ENCODE measurements around the gene CA11. TPM values are rescaled to one million over a fixed set of nuclear protein-coding genes. Genes with fewer than 3 reads are reported as not detected.

Gene CA11
- total RNA-seq, 1 donor from 2014 or later = 7.8 TPM

DNA sequence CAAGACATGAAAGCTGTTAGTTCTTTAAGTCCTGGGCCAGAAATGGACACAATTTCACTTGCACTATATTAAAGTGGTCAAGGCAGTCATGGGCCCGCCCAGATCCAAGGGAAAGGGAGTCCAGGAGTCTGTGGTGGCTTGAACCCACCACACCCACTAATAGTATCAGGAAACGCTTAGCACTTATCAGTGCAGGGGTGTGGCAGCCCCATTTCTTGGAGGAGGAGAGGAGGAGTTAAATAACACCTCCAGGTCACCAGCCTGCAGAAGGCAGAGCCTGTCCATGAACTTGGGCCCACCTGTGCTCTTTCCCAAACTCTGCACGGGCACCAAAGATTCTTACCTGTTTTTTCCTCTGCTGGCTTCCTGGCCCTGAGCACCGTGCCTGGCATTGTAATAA is 32.2 kb upstream of the CA11 start:
- no peak overlapping the region for H3K27ac Mint-ChIP-seq (ENCODE audit: unreplicated experiment)
- H3K4me1 Mint-ChIP-seq (ENCODE audit: low read depth, unreplicated experiment) = peaks cover 4% of the 10 kb centered on the region
- TF ChIP-seq, protein P1, sequence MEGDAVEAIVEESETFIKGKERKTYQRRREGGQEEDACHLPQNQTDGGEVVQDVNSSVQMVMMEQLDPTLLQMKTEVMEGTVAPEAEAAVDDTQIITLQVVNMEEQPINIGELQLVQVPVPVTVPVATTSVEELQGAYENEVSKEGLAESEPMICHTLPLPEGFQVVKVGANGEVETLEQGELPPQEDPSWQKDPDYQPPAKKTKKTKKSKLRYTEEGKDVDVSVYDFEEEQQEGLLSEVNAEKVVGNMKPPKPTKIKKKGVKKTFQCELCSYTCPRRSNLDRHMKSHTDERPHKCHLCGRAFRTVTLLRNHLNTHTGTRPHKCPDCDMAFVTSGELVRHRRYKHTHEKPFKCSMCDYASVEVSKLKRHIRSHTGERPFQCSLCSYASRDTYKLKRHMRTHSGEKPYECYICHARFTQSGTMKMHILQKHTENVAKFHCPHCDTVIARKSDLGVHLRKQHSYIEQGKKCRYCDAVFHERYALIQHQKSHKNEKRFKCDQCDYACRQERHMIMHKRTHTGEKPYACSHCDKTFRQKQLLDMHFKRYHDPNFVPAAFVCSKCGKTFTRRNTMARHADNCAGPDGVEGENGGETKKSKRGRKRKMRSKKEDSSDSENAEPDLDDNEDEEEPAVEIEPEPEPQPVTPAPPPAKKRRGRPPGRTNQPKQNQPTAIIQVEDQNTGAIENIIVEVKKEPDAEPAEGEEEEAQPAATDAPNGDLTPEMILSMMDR (IDR thresholded peaks at IDR 0.05; ENCODE audit: partially characterized antibody, unreplicated experiment) = no peak
- no peak for DNase-seq
- peaks cover 1% of the 10 kb centered on the region for H3K27me3 Mint-ChIP-seq (ENCODE audit: unreplicated experiment)
- no peaks in the 10 kb centered on the region for H3K36me3 Mint-ChIP-seq (ENCODE audit: unreplicated experiment)
- no peak overlapping the region for H3K4me3 Mint-ChIP-seq (ENCODE audit: unreplicated experiment)
- no peaks in the 10 kb centered on the region for H3K9me3 Mint-ChIP-seq (ENCODE audit: unreplicated experiment)

DNA sequence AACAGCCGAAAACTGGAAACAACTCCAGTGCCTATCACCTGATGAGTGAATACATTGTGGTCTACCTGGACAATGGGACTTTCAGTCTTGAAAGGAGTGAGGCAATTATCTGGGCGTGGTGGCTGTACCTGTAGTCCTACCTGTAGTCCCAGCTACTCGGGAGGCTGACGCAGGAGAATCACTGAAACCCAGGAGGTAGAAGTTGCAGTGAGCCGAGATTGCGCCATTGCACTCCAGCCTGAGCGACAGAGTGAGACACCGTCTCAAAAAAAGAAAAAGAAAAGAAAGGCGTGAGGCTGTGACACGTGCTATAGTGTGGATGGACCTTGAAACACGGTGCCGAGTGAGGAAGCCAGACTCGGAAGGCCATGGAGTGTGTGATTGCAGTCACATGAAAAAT is 30.9 kb upstream of the CA11 start:
- no peak for DNase-seq
- Mint-ChIP-seq H3K4me1 (ENCODE audit: low read depth, unreplicated experiment) (peaks cover 4% of the 10 kb centered on the region), H3K9me3 (ENCODE audit: unreplicated experiment) (no peaks in the 10 kb centered on the region), H3K27ac (ENCODE audit: unreplicated experiment) (no peak overlapping the region), H3K27me3 (ENCODE audit: unreplicated experiment) (peaks cover 1% of the 10 kb centered on the region), H3K4me3 (ENCODE audit: unreplicated experiment) (no peak overlapping the region), H3K36me3 (ENCODE audit: unreplicated experiment) (no peaks in the 10 kb centered on the region)
- TF ChIP-seq, protein P1 (IDR thresholded peaks at IDR 0.05; ENCODE audit: partially characterized antibody, unreplicated experiment) = no peak

DNA sequence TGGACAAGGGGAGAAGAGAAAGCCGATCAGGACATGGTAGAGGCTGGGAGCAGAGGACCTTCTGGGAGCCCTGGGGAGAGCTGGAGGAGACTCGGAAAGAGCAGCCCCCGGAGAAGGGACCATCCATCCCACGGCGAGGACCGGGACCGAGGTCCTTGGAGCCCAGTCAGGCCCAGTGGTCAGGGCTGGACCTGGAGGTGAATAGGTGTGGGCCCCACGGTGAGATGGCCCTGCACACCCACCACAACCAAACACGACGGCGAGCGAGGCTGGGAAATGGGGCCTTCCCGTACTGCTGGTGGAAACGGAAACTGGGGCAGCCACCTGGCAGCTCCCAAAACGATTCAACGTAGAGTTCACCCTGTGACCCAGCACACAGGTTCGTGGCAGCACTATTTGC is 30.5 kb upstream of the CA11 start:
- no peak for DNase-seq
- H3K9me3 Mint-ChIP-seq (ENCODE audit: unreplicated experiment) = no peaks in the 10 kb centered on the region
- H3K4me1 Mint-ChIP-seq (ENCODE audit: low read depth, unreplicated experiment) = peaks cover 4% of the 10 kb centered on the region
- TF ChIP-seq, protein P1 (IDR thresholded peaks at IDR 0.05; ENCODE audit: partially characterized antibody, unreplicated experiment) = no peak
- H3K27me3 Mint-ChIP-seq (ENCODE audit: unreplicated experiment) = peaks cover 1% of the 10 kb centered on the region
- no peak overlapping the region for H3K4me3 Mint-ChIP-seq (ENCODE audit: unreplicated experiment)
- no peaks in the 10 kb centered on the region for H3K36me3 Mint-ChIP-seq (ENCODE audit: unreplicated experiment)
- H3K27ac Mint-ChIP-seq (ENCODE audit: unreplicated experiment) = no peak overlapping the region

DNA sequence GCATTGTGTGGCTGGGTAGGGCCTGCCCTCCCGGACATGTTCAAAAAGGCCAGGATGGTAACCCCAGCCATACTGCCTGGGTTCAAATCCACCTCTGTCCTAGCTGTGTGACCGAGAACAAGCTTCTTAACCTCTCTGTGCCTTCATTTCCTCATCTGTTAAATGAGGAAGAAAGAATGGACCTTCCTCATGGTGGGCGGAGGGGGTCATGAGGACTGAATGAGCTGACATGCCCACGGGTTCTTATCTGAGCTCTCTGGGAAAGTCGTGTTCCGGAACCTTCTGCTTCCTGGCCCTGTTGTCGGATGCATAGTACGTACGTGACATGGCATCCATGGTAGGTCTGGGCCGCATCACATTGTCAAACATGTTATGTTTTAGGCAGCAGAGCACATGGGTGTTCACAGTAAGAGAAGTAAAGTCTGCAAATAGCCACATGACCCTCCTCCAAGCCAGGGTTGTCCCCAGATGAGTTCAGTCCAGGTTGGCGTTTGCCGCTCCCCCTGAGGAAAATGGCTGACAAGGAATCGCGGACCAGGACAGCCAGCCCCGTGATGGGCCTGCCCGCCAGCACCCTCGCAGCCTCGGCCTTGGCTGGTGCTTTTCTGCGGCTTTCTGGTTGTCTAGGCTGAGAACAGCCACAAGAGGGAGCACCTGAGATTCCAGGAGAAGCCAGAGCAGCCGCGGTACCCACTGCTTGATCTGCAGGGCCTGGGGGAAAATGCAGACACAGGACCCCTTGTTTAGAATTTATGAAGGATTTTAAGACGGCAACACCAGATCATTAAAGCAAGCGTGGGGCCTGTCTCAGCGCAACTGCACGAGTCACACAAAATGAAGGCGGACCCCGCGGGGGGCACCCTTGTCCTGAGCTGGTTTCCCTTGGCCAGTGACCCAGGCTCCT is 29.2 kb upstream of the CA11 start:
- DNase-seq = peak; percentile 83
- Mint-ChIP-seq H3K27ac (ENCODE audit: unreplicated experiment) (no peak overlapping the region), H3K9me3 (ENCODE audit: unreplicated experiment) (no peaks in the 10 kb centered on the region), H3K4me3 (ENCODE audit: unreplicated experiment) (no peak overlapping the region), H3K27me3 (ENCODE audit: unreplicated experiment) (peaks cover 1% of the 10 kb centered on the region), H3K4me1 (ENCODE audit: low read depth, unreplicated experiment) (peaks cover 9% of the 10 kb centered on the region), H3K36me3 (ENCODE audit: unreplicated experiment) (no peaks in the 10 kb centered on the region)
- TF ChIP-seq, protein P1 (IDR thresholded peaks at IDR 0.05; ENCODE audit: partially characterized antibody, unreplicated experiment) = peak; percentile 81

DNA sequence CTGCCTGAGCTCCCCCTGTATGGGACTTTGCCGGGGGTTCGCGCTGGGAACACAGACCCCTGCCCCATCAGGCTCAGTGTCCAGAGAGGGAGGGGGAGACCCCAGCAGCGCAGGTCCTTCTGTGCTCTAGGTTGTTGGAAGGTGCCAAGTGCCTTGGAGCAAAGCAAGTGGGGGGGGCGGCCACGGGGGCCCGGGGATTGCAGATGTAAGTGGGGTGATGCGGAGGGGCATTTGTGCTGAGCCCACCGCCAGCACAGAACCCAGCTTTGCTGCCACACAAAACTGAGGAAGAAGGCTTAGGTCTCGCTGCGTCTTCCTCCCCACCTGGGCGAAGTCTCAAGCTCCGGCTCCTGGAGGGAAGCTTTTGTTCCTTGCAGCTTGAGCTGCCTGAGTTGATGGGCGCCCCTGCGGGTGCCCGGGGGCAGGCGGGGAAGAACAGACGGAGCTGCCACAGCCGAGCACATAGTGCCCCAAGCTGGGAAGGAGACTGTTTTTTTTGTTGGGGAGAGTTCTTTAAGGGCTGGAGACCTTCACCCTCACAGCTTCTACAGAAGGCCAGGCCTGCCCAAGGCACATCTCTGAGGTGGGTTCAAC is 28.3 kb upstream of the CA11 start:
- DNase-seq = no peak
- Mint-ChIP-seq H3K4me3 (ENCODE audit: unreplicated experiment) (no peak overlapping the region), H3K9me3 (ENCODE audit: unreplicated experiment) (peaks cover 3% of the 10 kb centered on the region), H3K27ac (ENCODE audit: unreplicated experiment) (no peak overlapping the region), H3K36me3 (ENCODE audit: unreplicated experiment) (no peaks in the 10 kb centered on the region), H3K4me1 (ENCODE audit: low read depth, unreplicated experiment) (peaks cover 9% of the 10 kb centered on the region), H3K27me3 (ENCODE audit: unreplicated experiment) (peaks cover 3% of the 10 kb centered on the region)
- TF ChIP-seq, protein P1 (IDR thresholded peaks at IDR 0.05; ENCODE audit: partially characterized antibody, unreplicated experiment) = no peak

Data from glutamatergic neuron (in vitro differentiated cells).